Tibial nerve (tissue), 4 donors: ENCODE measurements around the gene EYA2. TPM values are rescaled to one million over a fixed set of nuclear protein-coding genes. Genes with fewer than 3 reads are reported as not detected.
A peak's percentile ranks its signal among the peaks of the same experiment; 100 is the strongest.
"Not testable (repeated sequence)": the region's sequence is repeated elsewhere in the genome, so short reads cannot be mapped to it uniquely, and the experiment has no call there.

ENCODE experiments used
- DNase-seq, 2 donors: peaks; one replicate each; pipeline ENCODE4 v3.0.0-alpha.2; 2019; ENCODE audit warnings: low spot score in 2 of 2
- H3K27ac ChIP-seq, 4 donors: fragments of 200-600 bp; sonication (generic) in 3 of 4; one replicate each; pipeline ENCODE4 v1.5.1; 2017 to 2019; ENCODE audit warnings: mild to moderate bottlenecking in 1 of 4
- H3K27me3 ChIP-seq, 2 donors: fragments of 200-600 bp; sonication (generic) in 1 of 2; one replicate each; pipeline versions ENCODE4 v1.5.1 to v1.6.0; 2017 to 2019
- H3K36me3 ChIP-seq, 3 donors: fragments of 200-600 bp; sonication (generic); one replicate each; pipeline ENCODE4 v1.5.1; 2018 to 2019
- H3K4me1 ChIP-seq, 4 donors: fragments of 200-600 bp; sonication (generic) in 3 of 4; one replicate each; pipeline ENCODE4 v1.5.1; 2017 to 2019
- H3K4me3 ChIP-seq, 4 donors: fragments of 200-600 bp; sonication (generic) in 3 of 4; one replicate each; pipeline ENCODE4 v1.5.1; 2017 to 2019; ENCODE audit warnings: mild to moderate bottlenecking in 1 of 4, moderate library complexity in 1 of 4
- H3K9me3 ChIP-seq, 4 donors: fragments of 200-600 bp; sonication (generic) in 3 of 4; one replicate each; pipeline ENCODE4 v1.5.1; 2017 to 2019
- EP300 ChIP-seq, 2 donors: sonication (generic); formaldehyde crosslinking; IDR thresholded peaks; one replicate each; pipeline ENCODE4 v1.6.1; 2017; ENCODE audit warnings: antibody characterized with exemption in 2 of 2, mild to moderate bottlenecking in 1 of 2
- POLR2A ChIP-seq, 2 donors: fragments of 450-650 bp; IDR thresholded peaks; one replicate each; pipeline ENCODE4 v1.6.1; 2017; ENCODE audit warnings: antibody characterized with exemption in 2 of 2, mild to moderate bottlenecking in 2 of 2, moderate library complexity in 2 of 2
- WGBS, 2 donors: methylation state at CpG; one replicate each; pipeline ENCODE4 v1.1.5; 2018; 5-methylcytosine and 5-hydroxymethylcytosine counted together
- total RNA-seq, 4 donors: library from RNA; depleted of rRNA; stranded (reverse); fragments of >200 nt; gene quantifications; one replicate each; pipeline ENCODE4 v1.1.0, GENCODE V29; 2016
- TF ChIP-seq, protein P1 (sequence below), 5 experiments: fragments of 200-600 bp in 3 of 5; fragments of 450-650 bp in 2 of 5; sonication (generic) in 3 of 5; IDR thresholded peaks; one replicate each; pipeline ENCODE4 v1.5.1; 2016 to 2019; ENCODE audit warnings: antibody characterized with exemption in 5 of 5, mild to moderate bottlenecking in 3 of 5, moderate library complexity in 2 of 5

EYA2 gene
- total RNA-seq, 4 donors from 2014 or later, result 13.8 to 25.5 (median 20.2) TPM

DNA sequence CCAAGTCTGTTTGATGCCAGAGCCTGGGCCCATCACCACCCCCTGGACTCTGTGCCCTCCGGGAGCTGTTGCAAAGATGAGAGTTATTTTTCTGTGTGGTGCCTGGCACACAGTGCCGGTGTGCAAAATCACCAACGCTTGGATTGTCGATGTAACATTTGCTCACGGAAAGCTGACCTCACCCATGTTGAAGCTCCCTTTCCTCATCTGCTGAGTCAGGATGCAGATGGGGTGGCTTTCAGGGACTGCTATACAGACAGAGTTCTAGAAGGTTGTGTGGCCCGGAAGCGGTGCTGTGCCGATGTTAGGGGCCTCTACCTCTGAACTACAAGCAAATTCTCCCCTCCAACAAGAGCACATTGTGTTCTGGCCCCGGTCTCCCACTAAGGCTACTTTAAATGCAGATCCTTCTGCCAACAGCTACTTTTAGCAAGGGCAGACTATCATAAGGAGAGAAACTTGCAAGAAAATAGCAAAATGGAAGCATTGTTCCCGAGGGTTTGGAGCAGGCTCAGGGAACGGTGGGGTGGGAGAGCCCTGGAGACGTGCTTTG, 34.0 kb downstream of the EYA2 start:
- DNase-seq, result peak; percentile 60 to 61
- peak overlapping the region in 1 of 4 donors; percentile 6 for H3K4me3 ChIP-seq
- H3K9me3 ChIP-seq, result no peaks in the 10 kb centered on the region
- peak in 1 of 2 donors; percentile 52 for TF ChIP-seq EP300 (IDR thresholded peaks at IDR 0.05)
- TF ChIP-seq, protein P1, sequence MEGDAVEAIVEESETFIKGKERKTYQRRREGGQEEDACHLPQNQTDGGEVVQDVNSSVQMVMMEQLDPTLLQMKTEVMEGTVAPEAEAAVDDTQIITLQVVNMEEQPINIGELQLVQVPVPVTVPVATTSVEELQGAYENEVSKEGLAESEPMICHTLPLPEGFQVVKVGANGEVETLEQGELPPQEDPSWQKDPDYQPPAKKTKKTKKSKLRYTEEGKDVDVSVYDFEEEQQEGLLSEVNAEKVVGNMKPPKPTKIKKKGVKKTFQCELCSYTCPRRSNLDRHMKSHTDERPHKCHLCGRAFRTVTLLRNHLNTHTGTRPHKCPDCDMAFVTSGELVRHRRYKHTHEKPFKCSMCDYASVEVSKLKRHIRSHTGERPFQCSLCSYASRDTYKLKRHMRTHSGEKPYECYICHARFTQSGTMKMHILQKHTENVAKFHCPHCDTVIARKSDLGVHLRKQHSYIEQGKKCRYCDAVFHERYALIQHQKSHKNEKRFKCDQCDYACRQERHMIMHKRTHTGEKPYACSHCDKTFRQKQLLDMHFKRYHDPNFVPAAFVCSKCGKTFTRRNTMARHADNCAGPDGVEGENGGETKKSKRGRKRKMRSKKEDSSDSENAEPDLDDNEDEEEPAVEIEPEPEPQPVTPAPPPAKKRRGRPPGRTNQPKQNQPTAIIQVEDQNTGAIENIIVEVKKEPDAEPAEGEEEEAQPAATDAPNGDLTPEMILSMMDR (IDR thresholded peaks at IDR 0.05), result no peak
- TF ChIP-seq POLR2A (IDR thresholded peaks at IDR 0.05), result no peak
- H3K4me1 ChIP-seq, result peaks cover 0 to 54% (median 20%) of the 10 kb centered on the region in 4 donors
- no peaks in the 10 kb centered on the region for H3K36me3 ChIP-seq
- peak overlapping the region; percentile 35 to 90 (median 68) for H3K27ac ChIP-seq
- 21 to 22% methylated on average over 11 to 12 of the region's 12 CpGs for WGBS, 2 donors
- no peaks in the 10 kb centered on the region for H3K27me3 ChIP-seq

DNA sequence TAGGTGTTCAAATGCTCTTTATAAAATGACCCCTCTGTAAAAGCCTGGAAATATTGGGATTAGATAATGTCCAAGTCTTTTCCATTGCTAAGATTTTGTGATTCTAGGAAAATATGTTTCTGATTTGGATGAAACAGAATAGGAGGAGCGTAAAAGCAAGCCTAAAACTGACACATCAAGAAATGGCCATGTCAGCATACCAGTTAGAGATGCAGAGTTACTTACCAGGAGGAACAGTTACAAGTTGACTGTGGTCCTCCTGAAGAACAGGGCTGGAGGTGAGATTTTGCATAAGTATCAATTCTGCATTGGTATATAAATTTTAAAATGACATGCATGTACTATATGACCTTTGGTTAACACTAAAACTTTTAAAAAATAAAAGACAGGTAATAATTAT, 35.3 kb downstream of the EYA2 start:
- H3K9me3 ChIP-seq, result no peaks in the 10 kb centered on the region
- H3K4me1 ChIP-seq, result peaks cover 0 to 54% (median 20%) of the 10 kb centered on the region in 4 donors
- H3K36me3 ChIP-seq, result no peaks in the 10 kb centered on the region
- H3K27me3 ChIP-seq, result no peaks in the 10 kb centered on the region
- no peak for DNase-seq
- H3K27ac ChIP-seq, result peak overlapping the region in 3 of 4 donors; percentile 50 to 90 (median 85)
- 76 to 86% methylated on average over 1 of the region's 1 CpG for WGBS, 2 donors
- no peak overlapping the region for H3K4me3 ChIP-seq
- TF ChIP-seq EP300 (IDR thresholded peaks at IDR 0.05) (no peak), POLR2A (IDR thresholded peaks at IDR 0.05) (no peak)
- TF ChIP-seq, protein P1 (IDR thresholded peaks at IDR 0.05), result no peak

DNA sequence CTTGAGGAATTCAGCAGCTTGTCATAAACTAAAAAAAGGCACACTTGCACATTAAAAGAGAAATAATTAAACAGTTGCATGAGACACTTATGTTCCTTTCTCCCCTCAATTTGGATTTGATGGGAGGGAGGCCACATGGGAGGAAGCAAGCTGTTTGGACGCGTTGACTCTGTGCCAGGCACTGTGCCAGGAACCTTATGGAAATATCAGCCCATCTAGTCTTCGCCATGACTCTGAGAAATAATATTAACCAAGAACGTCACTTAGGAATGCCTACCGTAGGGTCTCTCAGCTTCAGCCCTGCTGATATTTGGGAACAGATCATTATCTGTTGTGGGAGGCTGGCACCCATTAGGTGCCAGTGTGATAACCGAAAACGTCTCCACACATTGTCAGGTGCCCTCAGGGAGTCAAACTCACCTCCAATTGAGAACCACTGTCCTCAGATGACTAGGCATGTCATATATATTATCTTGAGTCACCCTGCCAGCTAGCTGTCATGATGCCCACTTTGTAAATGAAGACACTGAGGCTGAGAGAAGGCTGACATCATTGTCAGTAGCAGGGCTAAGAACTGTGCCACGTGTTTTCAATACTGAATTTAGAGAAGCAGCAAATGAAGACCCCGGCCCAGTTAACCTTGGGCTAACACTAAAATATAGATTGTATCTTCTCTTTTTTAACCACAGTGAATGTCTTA, 36.1 kb downstream of the EYA2 start:
- TF ChIP-seq, protein P1 (IDR thresholded peaks at IDR 0.05), result no peak
- TF ChIP-seq EP300 (IDR thresholded peaks at IDR 0.05) (no peak), POLR2A (IDR thresholded peaks at IDR 0.05) (no peak)
- no peak overlapping the region for H3K4me3 ChIP-seq
- DNase-seq, result no peak
- no peaks in the 10 kb centered on the region for H3K27me3 ChIP-seq
- WGBS, 2 donors, result 40 to 42% methylated on average over 9 of the region's 9 CpGs
- H3K4me1 ChIP-seq, result peaks cover 0 to 54% (median 20%) of the 10 kb centered on the region in 4 donors
- no peaks in the 10 kb centered on the region for H3K9me3 ChIP-seq
- no peaks in the 10 kb centered on the region for H3K36me3 ChIP-seq
- peak overlapping the region in 3 of 4 donors; percentile 44 to 90 (median 85) for H3K27ac ChIP-seq

DNA sequence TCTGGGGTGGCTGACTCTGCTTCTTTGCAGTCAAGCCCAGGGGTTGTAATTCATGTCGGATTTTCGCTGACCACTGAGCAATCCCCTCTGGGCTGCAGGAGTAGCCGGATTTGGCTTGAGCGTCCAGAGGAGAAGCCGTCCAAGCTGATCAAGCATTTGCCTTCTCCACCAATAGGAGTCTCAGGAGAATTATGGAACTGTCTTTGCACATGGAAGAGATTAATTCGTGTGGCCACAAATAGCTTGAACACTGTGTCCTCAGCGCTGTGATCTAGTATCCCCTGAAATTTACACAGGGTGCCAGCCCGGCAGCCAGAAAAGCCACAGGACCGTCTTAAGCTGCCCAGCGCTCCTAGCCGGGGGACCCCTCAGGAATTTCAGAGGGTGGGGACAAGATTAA, 37.1 kb downstream of the EYA2 start:
- Histone ChIP-seq H3K27me3 (no peaks in the 10 kb centered on the region), H3K36me3 (no peaks in the 10 kb centered on the region), H3K9me3 (no peaks in the 10 kb centered on the region), H3K4me3 (no peak overlapping the region), H3K4me1 (peaks cover 0 to 61% (median 20%) of the 10 kb centered on the region in 4 donors), H3K27ac (peak overlapping the region in 3 of 4 donors; percentile 55 to 90 (median 85))
- peak; percentile 47 to 68 for DNase-seq
- TF ChIP-seq POLR2A (IDR thresholded peaks at IDR 0.05) (no peak), EP300 (IDR thresholded peaks at IDR 0.05) (peak in 1 of 2 donors; percentile 77)
- TF ChIP-seq, protein P1 (IDR thresholded peaks at IDR 0.05), result peak in 1 of 5 experiments; percentile 37
- WGBS, 2 donors, result 48 to 65% methylated on average over 11 of the region's 11 CpGs

DNA sequence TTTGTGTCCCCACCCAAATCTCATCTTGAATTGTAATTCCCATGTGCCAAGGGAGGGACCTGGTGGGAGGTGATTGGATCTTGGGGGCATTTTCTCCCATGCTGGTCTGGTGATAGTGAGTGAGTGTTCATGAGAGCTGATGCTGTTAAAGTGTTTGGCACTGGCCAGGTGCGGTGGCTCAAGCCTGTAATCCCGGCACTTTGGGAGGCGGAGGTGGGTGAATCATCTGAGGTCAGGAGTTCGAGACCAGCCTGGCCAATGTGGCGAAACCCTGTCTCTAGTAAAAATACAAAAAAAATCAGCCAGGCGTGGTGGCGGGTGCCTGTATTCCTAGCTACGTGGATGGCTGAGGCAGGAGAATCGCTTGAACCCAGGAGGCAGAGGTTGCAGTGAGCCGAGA, 37.8 kb downstream of the EYA2 start:
- 81 to 89% methylated on average over 10 of the region's 10 CpGs for WGBS, 2 donors
- Histone ChIP-seq H3K27ac (peak overlapping the region; percentile 19 to 90 (median 70)), H3K4me1 (peaks cover 0 to 68% (median 20%) of the 10 kb centered on the region in 4 donors)

More for the DNA sequence above, 37.8 kb downstream of the EYA2 start:
- peak in 1 of 2 donors; percentile 40 for DNase-seq
- not testable (repeated sequence) for H3K36me3 ChIP-seq, H3K27me3 ChIP-seq, H3K9me3 ChIP-seq, H3K4me3 ChIP-seq
